GM21576 (cell line): ENCODE data around the gene ANKRD2.
"Not testable (repeated sequence)": the region's sequence is repeated elsewhere in the genome, so short reads cannot be mapped to it uniquely, and the experiment has no call there.

ENCODE experiments used
- ATAC-seq: cut with Tn5 transposase; IDR thresholded peaks from one replicate; pipeline ENCODE4 v1.9.1; 2021; ENCODE audit warnings: mild to moderate bottlenecking, moderate library complexity; ENCODE audit not compliant: unreplicated experiment

The ANKRD2 gene

GRCh38 chr10:97570789-97571471 is 1.6 kb upstream of the ANKRD2 start:
- ATAC-seq: no peak

GRCh38 chr10:97571622-97572021 is 957 bp upstream of the ANKRD2 start:
- no peak for ATAC-seq

GRCh38 chr10:97573021-97573420 is 442 bp downstream of the ANKRD2 start:
- no peak for ATAC-seq

- no peak for ATAC-seq
Measured at GRCh38 chr10:97573672-97574071, 1.1 kb downstream of the ANKRD2 start.

GRCh38 chr10:97574374-97575126 is 2.0 kb downstream of the ANKRD2 start:
- ATAC-seq: no peak

- ATAC-seq: no peak
Measured at GRCh38 chr10:97575127-97575668, 2.6 kb downstream of the ANKRD2 start.

GRCh38 chr10:97576487-97576886 is 3.9 kb downstream of the ANKRD2 start:
- not testable (repeated sequence) for ATAC-seq

- no peak for ATAC-seq
Measured at GRCh38 chr10:97577701-97578100, 5.1 kb downstream of the ANKRD2 start.

- ATAC-seq: no peak
Measured at GRCh38 chr10:97578171-97578844, 5.7 kb downstream of the ANKRD2 start.

- no peak for ATAC-seq
Measured at GRCh38 chr10:97580421-97581367, 8.1 kb downstream of the ANKRD2 start.

GRCh38 chr10:97582169-97582568 is 9.6 kb downstream of the ANKRD2 start:
- ATAC-seq: no peak

GRCh38 chr10:97583476-97583875 is 10.9 kb downstream of the ANKRD2 start:
- no peak for ATAC-seq

GRCh38 chr10:97584060-97584797 is 11.7 kb downstream of the ANKRD2 start, which contains the start of gene HOGA1:
HOGA1 (plus strand) TSS chr10:97584389; CDS start chr10:97584704, 315 bp downstream.
- ATAC-seq: no peak

- no peak for ATAC-seq
Measured at GRCh38 chr10:97584798-97585438, 12.3 kb downstream of the ANKRD2 start.

- no peak for ATAC-seq
Measured at GRCh38 chr10:97585439-97585811, 12.8 kb downstream of the ANKRD2 start.

- no peak for ATAC-seq
Measured at GRCh38 chr10:97587183-97587582, 14.6 kb downstream of the ANKRD2 start.

- no peak for ATAC-seq
Measured at GRCh38 chr10:97589479-97589878, 16.9 kb downstream of the ANKRD2 start, which contains the start of gene C10orf62. C10orf62 (plus strand) TSS chr10:97589721; CDS start chr10:97589898, 177 bp downstream.

- no peak for ATAC-seq
Measured at GRCh38 chr10:97590082-97590747, 17.6 kb downstream of the ANKRD2 start.
